ENCODE measurements around the gene KIRREL1. TPM values are rescaled to one million over a fixed set of nuclear protein-coding genes. Genes with fewer than 3 reads are reported as not detected.

The KIRREL1 gene
- total RNA-seq, 2 experiments from 2014 or later = not detected

DNA sequence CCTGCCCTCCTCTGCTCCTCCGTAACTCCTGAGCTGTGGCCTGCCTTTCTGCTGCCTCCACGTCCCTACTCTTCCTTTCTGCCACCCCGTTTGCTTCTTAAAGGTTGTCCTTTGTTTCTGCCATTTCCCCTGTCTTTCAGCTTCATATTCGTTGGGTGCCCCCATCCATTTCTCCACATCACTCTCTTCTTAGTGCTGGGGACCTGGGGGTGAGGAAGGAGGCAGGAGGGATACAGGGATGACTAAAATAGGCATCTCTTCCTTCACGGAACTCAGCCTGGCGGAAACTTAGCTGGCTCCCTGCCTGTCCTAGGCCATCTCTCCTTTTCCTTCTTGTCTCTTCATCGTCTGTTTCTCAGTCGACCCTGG, 120.3 kb downstream of the KIRREL1 start:
- H3K27ac Mint-ChIP-seq = no peak overlapping the region
- ATAC-seq (ENCODE audit: poor library complexity) (no peak), DNase-seq (no peak)
- POLR2A ChIA-PET = interaction anchor here (0.6 kb wide), 1 partner anchor 97 kb away, joined by 5 read pairs; no protein-coding TSS in a partner anchor
- peaks cover 13% of the 10 kb centered on the region for H3K4me1 Mint-ChIP-seq (ENCODE audit: low read depth)
- intact Hi-C loops (cut with DNase I, micrococcal nuclease) = loop anchor here (2.0 to 10.0 kb wide), 2 partner anchors 121 to 961 kb away; partner anchors contain the start of genes AIM2 (in 1 of the 2) and KIRREL1 (in 1 of the 2)
- H3K36me3 Mint-ChIP-seq (ENCODE audit: low read depth) = no peaks in the 10 kb centered on the region
- Histone ChIP-seq H3K36me3 (ENCODE audit: insufficient read depth, low read length) (no peaks in the 10 kb centered on the region), H3K9me3 (ENCODE audit: control insufficient read depth in 1 of 2, insufficient read depth in 1 of 2, low read length in 2 of 2) (no peaks in the 10 kb centered on the region), H3K4me1 (ENCODE audit: insufficient read depth, low read length) (peaks cover 16% of the 10 kb centered on the region), H3K4me3 (ENCODE audit: low read length) (no peak overlapping the region), H3K27me3 (ENCODE audit: control insufficient read depth in 1 of 2, insufficient read depth in 2 of 2, low read length in 2 of 2) (peaks cover 23 to 37% of the 10 kb centered on the region in 2 experiments), H3K27ac (ENCODE audit: low read depth in 1 of 2, low read length in 2 of 2) (no peak overlapping the region)
- CTCF ChIA-PET = no interaction called here
- peak overlapping the region; percentile 74 for H3K4me3 Mint-ChIP-seq
- TF ChIP-seq, protein P1, sequence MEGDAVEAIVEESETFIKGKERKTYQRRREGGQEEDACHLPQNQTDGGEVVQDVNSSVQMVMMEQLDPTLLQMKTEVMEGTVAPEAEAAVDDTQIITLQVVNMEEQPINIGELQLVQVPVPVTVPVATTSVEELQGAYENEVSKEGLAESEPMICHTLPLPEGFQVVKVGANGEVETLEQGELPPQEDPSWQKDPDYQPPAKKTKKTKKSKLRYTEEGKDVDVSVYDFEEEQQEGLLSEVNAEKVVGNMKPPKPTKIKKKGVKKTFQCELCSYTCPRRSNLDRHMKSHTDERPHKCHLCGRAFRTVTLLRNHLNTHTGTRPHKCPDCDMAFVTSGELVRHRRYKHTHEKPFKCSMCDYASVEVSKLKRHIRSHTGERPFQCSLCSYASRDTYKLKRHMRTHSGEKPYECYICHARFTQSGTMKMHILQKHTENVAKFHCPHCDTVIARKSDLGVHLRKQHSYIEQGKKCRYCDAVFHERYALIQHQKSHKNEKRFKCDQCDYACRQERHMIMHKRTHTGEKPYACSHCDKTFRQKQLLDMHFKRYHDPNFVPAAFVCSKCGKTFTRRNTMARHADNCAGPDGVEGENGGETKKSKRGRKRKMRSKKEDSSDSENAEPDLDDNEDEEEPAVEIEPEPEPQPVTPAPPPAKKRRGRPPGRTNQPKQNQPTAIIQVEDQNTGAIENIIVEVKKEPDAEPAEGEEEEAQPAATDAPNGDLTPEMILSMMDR (IDR thresholded peaks at IDR 0.05) = no peak
- peaks cover 68% of the 10 kb centered on the region for H3K27me3 Mint-ChIP-seq
- H3K9me3 Mint-ChIP-seq = no peaks in the 10 kb centered on the region

DNA sequence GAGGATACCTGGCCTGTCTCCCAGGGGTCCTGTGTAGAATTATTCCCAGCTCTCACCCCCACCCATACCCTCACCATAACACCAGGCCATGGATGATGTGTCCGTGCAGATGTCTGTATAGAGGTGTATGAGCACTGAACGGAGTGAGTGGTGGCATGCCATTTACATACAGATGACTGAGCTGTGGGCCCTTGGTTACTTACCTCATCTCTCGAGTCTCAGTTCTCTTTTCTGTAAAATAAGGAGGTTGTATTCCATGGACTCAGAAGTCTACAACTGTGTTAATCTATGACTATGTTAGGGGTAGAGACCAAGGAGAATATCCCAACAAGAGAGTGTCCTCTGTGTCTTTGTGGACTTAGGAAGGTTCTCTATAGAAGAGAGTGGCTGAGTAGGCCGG, 121.7 kb downstream of the KIRREL1 start:
- H3K4me1 Mint-ChIP-seq (ENCODE audit: low read depth) = peaks cover 13% of the 10 kb centered on the region
- no peaks in the 10 kb centered on the region for H3K36me3 Mint-ChIP-seq (ENCODE audit: low read depth)
- H3K36me3 ChIP-seq (ENCODE audit: insufficient read depth, low read length) = no peaks in the 10 kb centered on the region
- peaks cover 68% of the 10 kb centered on the region for H3K27me3 Mint-ChIP-seq
- H3K27ac ChIP-seq (ENCODE audit: low read depth in 1 of 2, low read length in 2 of 2) = no peak overlapping the region
- no peak overlapping the region for H3K27ac Mint-ChIP-seq
- H3K4me3 Mint-ChIP-seq = no peak overlapping the region
- ATAC-seq (ENCODE audit: poor library complexity) (no peak), DNase-seq (peak in 1 of 14 experiments; percentile 7)
- intact Hi-C loops (cut with DNase I, micrococcal nuclease) = loop anchor here (5.0 to 10.0 kb wide), 2 partner anchors 957 to 960 kb away; partner anchors contain the start of gene AIM2 (in 1 of the 2)
- peaks cover 28 to 51% of the 10 kb centered on the region in 2 experiments for H3K27me3 ChIP-seq (ENCODE audit: control insufficient read depth in 1 of 2, insufficient read depth in 2 of 2, low read length in 2 of 2)
- no peaks in the 10 kb centered on the region for H3K9me3 ChIP-seq (ENCODE audit: control insufficient read depth in 1 of 2, insufficient read depth in 1 of 2, low read length in 2 of 2)
- CTCF ChIA-PET = interaction anchor here (1.1 kb wide), 1 partner anchor 10 kb away, joined by 3 read pairs; no protein-coding TSS in a partner anchor
- H3K9me3 Mint-ChIP-seq = no peaks in the 10 kb centered on the region
- H3K4me3 ChIP-seq (ENCODE audit: low read length) = no peak overlapping the region
- H3K4me1 ChIP-seq (ENCODE audit: insufficient read depth, low read length) = peaks cover 16% of the 10 kb centered on the region
- POLR2A ChIA-PET = no interaction called here
- TF ChIP-seq, protein P1 (IDR thresholded peaks at IDR 0.05) = no peak

- Histone ChIP-seq H3K27me3 (ENCODE audit: control insufficient read depth in 1 of 2, insufficient read depth in 2 of 2, low read length in 2 of 2) (peaks cover 30 to 54% of the 10 kb centered on the region in 2 experiments), H3K36me3 (ENCODE audit: insufficient read depth, low read length) (no peaks in the 10 kb centered on the region), H3K4me1 (ENCODE audit: insufficient read depth, low read length) (peaks cover 16% of the 10 kb centered on the region), H3K4me3 (ENCODE audit: low read length) (no peak overlapping the region), H3K27ac (ENCODE audit: low read depth in 1 of 2, low read length in 2 of 2) (no peak overlapping the region), H3K9me3 (ENCODE audit: control insufficient read depth in 1 of 2, insufficient read depth in 1 of 2, low read length in 2 of 2) (no peaks in the 10 kb centered on the region)
- DNase-seq (no peak), ATAC-seq (ENCODE audit: poor library complexity) (no peak)
- CTCF ChIA-PET = interaction anchor here (1.4 to 1.8 kb wide), 3 partner anchors 8 to 536 kb away, joined by 3 to 6 read pairs (median 4); a partner anchor contains a TSS
- Mint-ChIP-seq H3K9me3 (no peaks in the 10 kb centered on the region), H3K4me1 (ENCODE audit: low read depth) (peaks cover 13% of the 10 kb centered on the region), H3K36me3 (ENCODE audit: low read depth) (no peaks in the 10 kb centered on the region), H3K4me3 (no peak overlapping the region), H3K27me3 (peaks cover 69% of the 10 kb centered on the region), H3K27ac (no peak overlapping the region)
- TF ChIP-seq, protein P1 (IDR thresholded peaks at IDR 0.05) = no peak
- intact Hi-C loops (cut with DNase I, micrococcal nuclease) = loop anchor here (5.0 to 10.0 kb wide), 2 partner anchors 956 to 958 kb away; partner anchors contain the start of gene AIM2 (in 1 of the 2)
- POLR2A ChIA-PET = no interaction called here
These were observed 123.1 kb downstream of the KIRREL1 start for GRCh38 chr1:158116311-158117167.
